K562 (cell line): ENCODE results near the gene CDH1. TPM values are rescaled to one million over a fixed set of nuclear protein-coding genes. Genes with fewer than 3 reads are reported as not detected.
A peak's percentile ranks its signal among the peaks of the same experiment; 100 is the strongest.

Experiments used
- BCL6 ChIP-seq: fragments of 250-450 bp; sonication (Bioruptor Pico); IDR thresholded peaks from 2 replicates; pipeline ENCODE4 v1.4.0; 2020
- CC2D1A ChIP-seq: fragments of 450-650 bp; IDR thresholded peaks from 2 replicates; pipeline ENCODE4 v1.6.1; 2017; ENCODE audit warnings: mild to moderate bottlenecking
- ESRRA ChIP-seq: fragments of 450-650 bp; IDR thresholded peaks from 2 replicates; pipeline ENCODE4 v1.6.1; 2014; ENCODE audit warnings: low read depth, mild to moderate bottlenecking, moderate library complexity, borderline replicate concordance
- KDM4B ChIP-seq, 2 experiments: fragments of 450-650 bp in 1 of 2; sonication (generic) in 1 of 2; IDR thresholded peaks; 2 replicates each; pipeline ENCODE4 v1.6.1; 2016 to 2017; ENCODE audit warnings: borderline replicate concordance in 2 of 2, antibody characterized with exemption in 1 of 2, low read depth in 1 of 2, mild to moderate bottlenecking in 1 of 2
- MTA3 ChIP-seq: fragments of 450-650 bp; formaldehyde crosslinking; IDR thresholded peaks from 2 replicates; pipeline ENCODE4 v1.6.1; 2017; ENCODE audit warnings: mild to moderate bottlenecking, borderline replicate concordance
- MYNN ChIP-seq, 2 experiments: sonication (generic); formaldehyde crosslinking in 1 of 2; IDR thresholded peaks; 2 replicates each; pipeline versions ENCODE4 v1.5.0 to v1.6.1; 2016 to 2020; ENCODE audit warnings: antibody characterized with exemption in 1 of 2, missing genetic modification reagents in 1 of 2
- NEUROD1 ChIP-seq: fragments of 150-350 bp; IDR thresholded peaks from 2 replicates; pipeline ENCODE4 v1.6.1; 2014; ENCODE audit warnings: borderline replicate concordance, low read length, low read depth; ENCODE audit not compliant: partially characterized antibody
- RAD51 ChIP-seq: fragments of 450-650 bp; IDR thresholded peaks from 2 replicates; pipeline ENCODE4 v1.7.1; 2016; ENCODE audit warnings: low read depth, mild to moderate bottlenecking, borderline replicate concordance
- SP1 ChIP-seq: sonication (generic); formaldehyde crosslinking; IDR thresholded peaks from 2 replicates; pipeline ENCODE4 v1.8.1; 2022; ENCODE audit warnings: mild to moderate bottlenecking, missing genetic modification reagents
- THRAP3 ChIP-seq: fragments of 450-650 bp; IDR thresholded peaks from 2 replicates; pipeline ENCODE4 v1.6.1; 2016; ENCODE audit warnings: mild to moderate bottlenecking, inconsistent platforms, borderline replicate concordance
- ZFX ChIP-seq: sonication (generic); formaldehyde crosslinking; IDR thresholded peaks from 2 replicates; pipeline ENCODE4 v1.8.0; 2022; ENCODE audit warnings: mild to moderate bottlenecking, missing genetic modification reagents, moderate library complexity
- ZNF324 ChIP-seq: fragments of 250-450 bp; sonication (Bioruptor Pico); IDR thresholded peaks from 2 replicates; pipeline ENCODE4 v1.4.0; 2020; ENCODE audit warnings: mild to moderate bottlenecking
- ZNF76 ChIP-seq: fragments of 250-450 bp; sonication (Bioruptor Pico); IDR thresholded peaks from 2 replicates; pipeline ENCODE4 v1.4.0; 2020; ENCODE audit warnings: mild to moderate bottlenecking, moderate library complexity, borderline replicate concordance
- polyA plus RNA-seq, 8 experiments: library from polyadenylated mRNA; depleted of rRNA in 4 of 8; stranded (reverse) in 5 of 8; unstranded in 3 of 8; fragments of >200 nt; fragmentation: Nextera tagmentation in 2 of 8; fragmentation: Illumina TruSeq in 1 of 8; extraction: Ambion mirVana in 2 of 8; extraction: Trizol in 1 of 8; gene quantifications; 2 replicates each; pipeline versions ENCODE4 v1.2.1 to v1.2.3, GENCODE V29; 2011 to 2014; ENCODE audit warnings: inconsistent platforms in 1 of 8, missing spikeins in 1 of 8
- total RNA-seq, 7 experiments: library from RNA; depleted of rRNA in 6 of 7; stranded (reverse); fragments of >200 nt in 6 of 7; fragmentation: Illumina TruSeq in 2 of 7; extraction: Trizol in 2 of 7; gene quantifications; 2 replicates each; pipeline versions ENCODE4 v1.2.1 to v1.2.3, GENCODE V29; 2011 to 2021; ENCODE audit warnings: low replicate concordance in 1 of 7
- TF ChIP-seq, protein P1 (sequence below): fragments of 250-450 bp; sonication (Bioruptor Pico); IDR thresholded peaks from 2 replicates; pipeline ENCODE4 v1.4.0; 2020; ENCODE audit warnings: mild to moderate bottlenecking
- TF ChIP-seq, protein P2 (sequence below): fragments of 250-450 bp; sonication (Bioruptor Pico); IDR thresholded peaks from 2 replicates; pipeline ENCODE4 v1.5.0; 2022; ENCODE audit warnings: mild to moderate bottlenecking
- TF ChIP-seq, protein P3 (sequence below), 2 experiments: fragments of 450-650 bp; IDR thresholded peaks; 2 replicates each; pipeline ENCODE4 v1.6.1; 2016; ENCODE audit warnings: mild to moderate bottlenecking in 2 of 2, borderline replicate concordance in 1 of 2, low read depth in 1 of 2, moderate library complexity in 1 of 2

CDH1 gene
- total and polyA plus RNA-seq, 9 of the 15 experiments (the other 6 are each of a cell fraction or from before 2014, with no cell fraction given): 0.01 to 0.69 TPM; not detected in 7

DNA sequence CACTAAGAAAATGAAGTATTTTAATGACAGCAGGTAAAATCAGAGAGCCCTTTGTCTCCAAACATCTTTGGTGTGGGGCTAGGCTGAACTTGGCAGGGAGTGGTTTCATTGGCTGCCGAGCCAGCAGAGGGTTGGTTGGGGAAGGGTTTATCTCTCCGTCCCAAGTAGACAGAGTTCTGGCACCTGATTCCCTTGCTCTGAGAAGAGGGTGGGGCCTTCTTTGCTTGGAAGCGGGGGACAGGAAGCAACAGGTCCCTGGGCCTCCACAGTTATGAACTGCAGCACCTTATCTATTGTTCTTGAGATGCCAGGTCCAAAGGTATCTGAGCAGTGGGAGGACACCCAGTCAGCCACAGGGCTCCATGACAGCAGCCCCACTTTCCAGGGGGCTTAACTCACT lies 12.3 kb upstream of the CDH1 start (continued):
- TF ChIP-seq, protein P1, sequence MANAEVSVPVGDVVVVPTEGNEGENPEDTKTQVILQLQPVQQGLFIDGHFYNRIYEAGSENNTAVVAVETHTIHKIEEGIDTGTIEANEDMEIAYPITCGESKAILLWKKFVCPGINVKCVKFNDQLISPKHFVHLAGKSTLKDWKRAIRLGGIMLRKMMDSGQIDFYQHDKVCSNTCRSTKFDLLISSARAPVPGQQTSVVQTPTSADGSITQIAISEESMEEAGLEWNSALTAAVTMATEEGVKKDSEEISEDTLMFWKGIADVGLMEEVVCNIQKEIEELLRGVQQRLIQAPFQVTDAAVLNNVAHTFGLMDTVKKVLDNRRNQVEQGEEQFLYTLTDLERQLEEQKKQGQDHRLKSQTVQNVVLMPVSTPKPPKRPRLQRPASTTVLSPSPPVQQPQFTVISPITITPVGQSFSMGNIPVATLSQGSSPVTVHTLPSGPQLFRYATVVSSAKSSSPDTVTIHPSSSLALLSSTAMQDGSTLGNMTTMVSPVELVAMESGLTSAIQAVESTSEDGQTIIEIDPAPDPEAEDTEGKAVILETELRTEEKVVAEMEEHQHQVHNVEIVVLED (CRISPR knock-in tag): no peak
- no peak for TF ChIP-seq RAD51
- no peak for TF ChIP-seq KDM4B (IDR thresholded peaks at IDR 0.05; ENCODE audit: borderline replicate concordance in 2 of 2, low read depth in 1 of 2)
- no peak for TF ChIP-seq THRAP3
- no peak for TF ChIP-seq CC2D1A
- TF ChIP-seq, protein P2, sequence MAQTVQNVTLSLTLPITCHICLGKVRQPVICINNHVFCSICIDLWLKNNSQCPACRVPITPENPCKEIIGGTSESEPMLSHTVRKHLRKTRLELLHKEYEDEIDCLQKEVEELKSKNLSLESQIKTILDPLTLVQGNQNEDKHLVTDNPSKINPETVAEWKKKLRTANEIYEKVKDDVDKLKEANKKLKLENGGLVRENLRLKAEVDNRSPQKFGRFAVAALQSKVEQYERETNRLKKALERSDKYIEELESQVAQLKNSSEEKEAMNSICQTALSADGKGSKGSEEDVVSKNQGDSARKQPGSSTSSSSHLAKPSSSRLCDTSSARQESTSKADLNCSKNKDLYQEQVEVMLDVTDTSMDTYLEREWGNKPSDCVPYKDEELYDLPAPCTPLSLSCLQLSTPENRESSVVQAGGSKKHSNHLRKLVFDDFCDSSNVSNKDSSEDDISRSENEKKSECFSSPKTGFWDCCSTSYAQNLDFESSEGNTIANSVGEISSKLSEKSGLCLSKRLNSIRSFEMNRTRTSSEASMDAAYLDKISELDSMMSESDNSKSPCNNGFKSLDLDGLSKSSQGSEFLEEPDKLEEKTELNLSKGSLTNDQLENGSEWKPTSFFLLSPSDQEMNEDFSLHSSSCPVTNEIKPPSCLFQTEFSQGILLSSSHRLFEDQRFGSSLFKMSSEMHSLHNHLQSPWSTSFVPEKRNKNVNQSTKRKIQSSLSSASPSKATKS (CRISPR knock-in tag): no peak
- no peak for TF ChIP-seq ZNF76 (CRISPR knock-in tag)
- TF ChIP-seq ZFX (CRISPR knock-in tag): no peak
- no peak for TF ChIP-seq BCL6 (CRISPR knock-in tag)
- TF ChIP-seq ZNF324 (CRISPR knock-in tag): no peak
- TF ChIP-seq MTA3: 0 out of 2 replicates have a peak, but pooled peaks have one; percentile 52
- no peak for TF ChIP-seq SP1 (CRISPR knock-in tag)
- no peak for TF ChIP-seq NEUROD1
- no peak for TF ChIP-seq MYNN (IDR thresholded peaks at IDR 0.05)
- TF ChIP-seq MYNN (CRISPR knock-in tag; IDR thresholded peaks at IDR 0.05): no peak
- TF ChIP-seq ESRRA: no peak; the same call in 1 of the 2 replicates
- TF ChIP-seq, protein P3, sequence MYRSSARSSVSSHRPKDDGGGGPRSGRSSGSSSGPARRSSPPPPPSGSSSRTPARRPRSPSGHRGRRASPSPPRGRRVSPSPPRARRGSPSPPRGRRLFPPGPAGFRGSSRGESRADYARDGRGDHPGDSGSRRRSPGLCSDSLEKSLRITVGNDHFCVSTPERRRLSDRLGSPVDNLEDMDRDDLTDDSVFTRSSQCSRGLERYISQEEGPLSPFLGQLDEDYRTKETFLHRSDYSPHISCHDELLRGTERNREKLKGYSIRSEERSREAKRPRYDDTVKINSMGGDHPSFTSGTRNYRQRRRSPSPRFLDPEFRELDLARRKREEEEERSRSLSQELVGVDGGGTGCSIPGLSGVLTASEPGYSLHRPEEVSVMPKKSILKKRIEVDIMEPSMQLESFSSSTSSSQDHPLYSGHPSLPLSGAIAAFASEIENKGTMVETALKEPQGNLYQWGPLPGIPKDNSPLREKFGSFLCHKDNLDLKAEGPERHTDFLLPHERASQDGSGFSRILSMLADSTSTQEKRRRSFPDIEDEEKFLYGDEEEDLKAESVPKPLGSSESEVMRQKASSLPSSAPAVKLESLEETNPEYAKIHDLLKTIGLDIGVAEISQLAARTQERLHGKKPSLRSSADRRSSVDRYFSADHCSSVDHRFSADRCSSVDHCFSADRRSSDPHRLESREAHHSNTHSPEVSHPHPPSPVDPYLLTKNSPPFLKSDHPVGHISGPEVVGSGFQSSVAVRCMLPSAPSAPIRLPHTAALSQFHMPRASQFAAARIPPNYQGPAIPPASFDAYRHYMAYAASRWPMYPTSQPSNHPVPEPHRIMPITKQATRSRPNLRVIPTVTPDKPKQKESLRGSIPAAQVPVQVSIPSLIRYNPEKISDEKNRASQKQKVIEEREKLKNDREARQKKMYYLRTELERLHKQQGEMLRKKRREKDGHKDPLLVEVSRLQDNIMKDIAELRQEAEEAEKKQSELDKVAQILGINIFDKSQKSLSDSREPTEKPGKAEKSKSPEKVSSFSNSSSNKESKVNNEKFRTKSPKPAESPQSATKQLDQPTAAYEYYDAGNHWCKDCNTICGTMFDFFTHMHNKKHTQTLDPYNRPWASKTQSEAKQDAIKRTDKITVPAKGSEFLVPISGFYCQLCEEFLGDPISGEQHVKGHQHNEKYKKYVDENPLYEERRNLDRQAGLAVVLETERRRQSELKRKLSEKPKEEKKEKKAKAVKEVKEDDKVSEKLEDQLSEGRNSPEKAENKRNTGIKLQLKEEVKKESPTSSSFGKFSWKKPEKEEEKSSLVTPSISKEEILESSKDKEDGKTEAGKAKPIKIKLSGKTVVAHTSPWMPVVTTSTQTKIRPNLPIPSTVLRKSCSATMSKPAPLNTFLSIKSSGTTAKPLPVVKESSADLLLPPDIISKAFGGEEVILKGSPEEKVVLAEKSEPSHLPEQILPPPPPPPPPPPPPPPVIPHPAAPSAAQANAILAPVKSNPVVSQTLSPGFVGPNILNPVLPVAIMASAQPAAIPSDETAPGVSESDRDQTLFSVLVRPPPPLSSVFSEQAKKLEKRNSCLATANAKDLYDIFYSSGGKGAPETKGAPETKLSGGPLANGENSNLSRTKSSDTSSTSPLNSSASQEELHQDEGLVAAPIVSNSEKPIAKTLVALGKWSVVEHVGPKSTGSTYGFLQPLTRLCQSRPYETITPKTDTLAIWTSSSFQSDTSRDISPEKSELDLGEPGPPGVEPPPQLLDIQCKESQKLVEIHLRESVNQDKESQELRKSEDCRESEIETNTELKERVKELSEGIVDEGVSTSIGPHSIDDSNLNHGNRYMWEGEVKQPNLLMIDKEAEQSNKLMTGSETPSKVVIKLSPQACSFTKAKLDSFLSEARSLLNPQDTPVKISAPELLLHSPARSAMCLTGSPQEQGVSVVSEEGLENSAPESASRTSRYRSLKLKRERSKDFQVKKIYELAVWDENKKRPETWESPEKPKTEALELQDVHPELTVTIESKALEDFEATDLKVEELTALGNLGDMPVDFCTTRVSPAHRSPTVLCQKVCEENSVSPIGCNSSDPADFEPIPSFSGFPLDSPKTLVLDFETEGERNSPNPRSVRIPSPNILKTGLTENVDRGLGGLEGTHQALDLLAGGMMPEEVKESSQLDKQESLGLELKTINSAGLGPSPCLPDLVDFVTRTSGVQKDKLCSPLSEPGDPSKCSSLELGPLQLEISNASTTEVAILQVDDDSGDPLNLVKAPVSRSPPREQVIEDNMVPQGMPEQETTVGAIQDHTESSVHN (IDR thresholded peaks at IDR 0.05; ENCODE audit: borderline replicate concordance in 1 of 2, low read depth in 1 of 2): no peak
